GM21576 (cell line): ENCODE measurements around the gene PTPN21.
"Not testable (repeated sequence)": the region's sequence is repeated elsewhere in the genome, so short reads cannot be mapped to it uniquely, and the experiment has no call there.

Experiments
- ATAC-seq: cut with Tn5 transposase; IDR thresholded peaks from one replicate; pipeline ENCODE4 v1.9.1; 2021; ENCODE audit warnings: mild to moderate bottlenecking, moderate library complexity; ENCODE audit not compliant: unreplicated experiment

PTPN21 gene

DNA sequence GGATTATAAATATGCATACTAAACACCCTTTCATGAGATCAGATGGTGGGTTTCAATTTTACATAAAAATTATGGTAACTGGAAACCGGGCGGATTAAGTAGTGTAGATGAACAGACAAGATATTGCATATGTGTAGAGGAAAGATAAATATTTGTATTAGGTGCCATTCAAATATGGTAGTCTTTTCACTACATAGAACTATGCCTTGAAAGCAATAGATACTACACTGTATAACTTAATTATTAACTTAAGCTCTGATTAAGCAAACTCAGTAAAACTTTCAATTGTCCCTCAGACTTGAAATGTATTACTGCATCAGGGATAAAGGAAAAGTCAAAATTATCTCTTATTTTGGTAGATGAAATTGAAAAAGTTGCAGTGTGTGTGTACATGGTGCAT lies 1.9 kb downstream of the PTPN21 start:
- ATAC-seq, result no peak

DNA sequence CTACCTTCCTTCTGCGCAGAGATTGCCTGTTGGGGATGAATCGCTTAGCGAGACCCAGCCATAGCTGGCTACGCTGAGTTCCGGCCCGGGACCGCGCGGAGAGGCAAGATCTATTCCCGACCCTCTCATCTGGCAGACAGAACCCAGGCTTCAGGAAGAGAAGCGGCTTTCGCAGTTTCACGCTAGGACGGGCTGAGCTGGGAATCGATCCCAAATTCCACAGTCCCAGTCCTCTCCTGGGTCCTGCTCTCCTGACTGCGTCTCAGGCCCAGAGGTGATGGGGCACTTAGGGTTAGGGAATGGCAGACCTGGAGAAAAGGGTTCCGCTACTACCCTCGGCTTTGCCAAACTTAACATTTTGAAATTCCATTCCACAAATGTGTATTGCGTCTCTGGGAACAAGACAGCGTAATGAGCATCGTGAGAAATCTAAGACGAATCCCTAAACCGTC lies 2.8 kb downstream of the PTPN21 start:
- no peak for ATAC-seq

DNA sequence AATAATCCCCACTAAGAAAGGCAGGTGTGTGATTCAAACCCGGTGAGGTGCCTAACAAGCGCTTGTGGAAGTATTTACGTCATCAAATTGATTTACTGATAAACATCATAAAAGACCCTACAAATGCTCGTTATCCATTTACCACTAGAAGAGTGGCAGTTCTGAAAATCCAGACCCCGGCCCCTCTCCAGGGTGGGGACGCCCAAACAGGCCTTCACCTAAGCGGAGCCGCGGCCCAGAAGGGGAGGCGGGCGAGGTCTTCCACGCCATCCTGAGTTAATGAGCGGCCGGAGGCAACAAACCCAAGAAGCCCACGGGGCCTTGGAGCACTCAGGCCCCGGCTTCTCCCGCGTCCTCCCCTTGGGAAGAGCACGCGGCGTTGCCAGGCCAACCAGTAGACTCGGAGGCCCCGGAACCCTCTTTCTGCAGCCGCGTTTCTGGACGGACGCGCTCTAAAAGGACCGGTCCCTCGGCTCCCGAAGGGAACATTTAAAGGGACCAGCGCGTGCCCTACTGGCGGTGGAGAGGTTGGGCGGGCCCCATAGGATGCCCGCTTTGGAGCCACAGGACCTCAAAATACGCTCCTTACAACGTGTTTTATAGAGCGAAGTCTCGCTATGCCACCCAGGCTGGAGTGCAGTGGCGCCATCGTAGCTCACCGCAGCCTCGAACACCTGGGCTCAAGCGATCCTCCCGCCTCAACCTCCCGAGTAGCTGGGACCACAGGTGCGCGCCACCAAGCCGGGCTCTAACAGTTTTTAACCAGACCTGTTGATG lies 3.5 kb downstream of the PTPN21 start:
- ATAC-seq, result no peak

DNA sequence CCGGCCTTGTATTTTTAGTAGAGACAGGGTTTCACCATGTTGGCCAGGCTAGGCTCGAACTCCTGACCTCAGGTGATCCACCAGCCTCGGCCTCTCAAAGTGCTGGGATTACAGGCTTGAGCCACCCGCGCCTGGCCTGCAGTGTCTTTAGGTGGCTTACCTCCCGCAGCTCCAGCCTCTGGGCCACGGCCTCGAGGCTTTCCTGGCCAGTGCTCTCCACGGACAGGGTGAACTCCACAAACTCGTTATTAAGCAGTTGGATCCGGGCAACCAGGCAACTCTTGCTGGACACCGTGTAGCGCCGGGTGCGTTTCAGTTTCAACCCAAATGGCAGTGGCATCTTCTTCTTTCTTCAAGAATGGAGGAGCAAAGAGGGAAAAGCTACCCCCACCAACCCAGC lies 4.7 kb downstream of the PTPN21 start:
- ATAC-seq, result no peak

DNA sequence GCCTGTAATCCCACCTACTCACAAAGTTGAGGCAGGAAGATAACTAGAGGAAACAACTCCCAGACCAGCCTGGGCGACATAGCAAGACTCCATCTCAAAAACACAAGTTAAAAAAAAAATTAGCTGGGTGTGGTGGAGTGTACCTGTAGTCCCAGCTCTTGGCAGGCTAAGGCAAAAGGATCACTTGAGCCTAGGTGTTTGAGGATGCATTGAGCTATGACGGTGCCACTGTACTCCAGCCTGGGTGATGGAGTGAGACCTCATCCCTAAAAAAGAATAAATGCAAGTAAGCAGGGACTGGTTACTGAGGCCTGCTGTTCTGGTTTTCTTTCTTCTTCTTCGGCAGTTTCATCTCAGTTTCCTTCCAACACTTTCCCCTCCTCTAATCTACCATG lies 7.4 kb downstream of the PTPN21 start:
- ATAC-seq, result no peak

DNA sequence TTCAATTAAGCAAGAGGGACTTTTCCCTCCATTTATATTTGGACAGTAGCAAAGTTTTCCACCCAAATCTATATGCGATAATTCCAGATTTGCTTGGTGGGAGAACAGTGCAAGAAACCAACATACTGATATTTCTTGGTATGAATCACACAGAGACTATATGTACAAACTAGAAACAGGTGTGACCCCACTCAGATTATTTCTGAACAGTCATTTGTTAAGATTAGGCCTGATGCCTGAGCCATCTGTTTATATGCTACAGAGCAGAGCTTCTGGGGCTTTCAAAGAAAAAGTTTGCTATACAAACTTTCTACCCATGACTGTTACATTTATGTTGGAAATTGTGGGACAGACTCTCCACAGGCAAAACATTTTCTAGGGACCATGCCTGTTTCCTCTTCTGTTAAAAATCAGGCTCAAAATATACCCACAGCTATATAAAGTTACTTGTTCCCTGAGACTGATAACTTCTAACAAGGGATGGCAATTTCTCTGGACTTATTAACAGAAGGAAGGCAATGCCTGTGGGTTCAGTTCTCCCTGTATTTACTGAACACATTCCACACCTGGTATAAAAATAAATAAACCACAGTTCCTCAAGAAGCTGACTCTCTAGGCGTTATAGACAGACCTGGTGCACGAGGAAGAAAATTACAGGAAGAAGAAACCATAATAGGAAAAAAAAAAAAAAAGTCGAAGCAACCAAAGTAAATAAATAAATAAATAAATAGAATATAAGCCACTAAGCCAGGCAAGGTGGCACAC lies 8.0 kb downstream of the PTPN21 start:
- ATAC-seq, result no peak

DNA sequence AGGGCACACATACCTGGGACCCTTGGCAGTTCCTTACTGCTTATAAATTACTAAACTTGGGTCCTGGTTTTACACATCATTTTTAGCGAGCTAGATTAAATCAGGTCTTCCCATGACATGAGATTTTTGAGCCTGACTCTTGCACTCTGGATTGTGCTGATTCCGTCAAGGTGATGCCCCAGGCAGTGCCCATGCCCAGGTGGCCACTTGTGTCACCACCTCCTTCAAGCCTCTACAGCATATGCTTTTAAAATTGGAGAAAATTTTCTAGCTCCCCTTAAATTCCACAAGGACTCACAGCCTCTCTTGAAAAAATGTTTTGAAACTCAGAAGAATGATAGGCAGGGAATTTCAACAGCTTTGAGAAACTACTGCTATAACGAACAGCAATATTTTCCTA lies 9.6 kb downstream of the PTPN21 start:
- ATAC-seq, result no peak

DNA sequence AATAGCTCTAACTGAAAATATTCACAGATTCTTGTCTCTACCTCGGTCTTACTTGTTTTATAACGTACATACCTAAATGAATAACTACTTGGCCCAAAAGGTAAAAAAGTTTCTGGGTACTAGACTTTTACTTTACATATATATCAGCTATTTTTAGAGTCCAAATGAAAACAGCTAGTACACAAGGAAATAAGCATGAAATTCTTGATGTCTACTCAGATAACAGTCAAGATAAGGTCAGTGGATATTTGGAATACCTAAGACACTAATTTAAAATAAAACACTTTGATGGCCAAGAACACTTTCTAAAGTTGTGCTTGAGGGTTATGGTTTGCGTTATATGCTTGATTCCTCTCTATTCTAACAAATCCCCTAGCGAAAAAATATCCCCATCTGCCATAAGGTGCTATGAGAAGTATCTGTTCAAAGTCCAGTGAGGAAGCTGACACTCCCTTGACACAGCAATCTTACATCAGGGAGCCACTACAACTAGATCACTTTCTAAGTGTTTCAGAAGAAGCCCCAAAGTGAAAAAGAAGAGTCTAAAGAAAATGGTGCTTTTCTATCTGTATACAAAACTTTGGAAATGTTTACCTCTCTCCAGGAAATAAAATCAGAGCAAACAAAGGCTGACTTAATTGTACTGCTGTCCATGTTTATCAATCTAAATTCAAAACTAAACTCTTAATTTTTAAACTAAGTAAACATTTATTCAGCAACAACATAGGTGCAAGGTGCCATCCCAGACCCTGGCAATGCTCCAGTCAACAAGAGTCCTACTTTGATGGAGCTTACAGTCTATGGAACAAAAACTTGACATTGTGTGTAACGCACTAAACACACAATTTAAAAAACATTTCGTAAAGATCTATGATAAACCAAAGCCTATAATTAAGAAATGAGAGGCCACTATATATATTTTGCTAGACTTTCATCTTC lies 11.7 kb downstream of the PTPN21 start:
- ATAC-seq, result no peak

DNA sequence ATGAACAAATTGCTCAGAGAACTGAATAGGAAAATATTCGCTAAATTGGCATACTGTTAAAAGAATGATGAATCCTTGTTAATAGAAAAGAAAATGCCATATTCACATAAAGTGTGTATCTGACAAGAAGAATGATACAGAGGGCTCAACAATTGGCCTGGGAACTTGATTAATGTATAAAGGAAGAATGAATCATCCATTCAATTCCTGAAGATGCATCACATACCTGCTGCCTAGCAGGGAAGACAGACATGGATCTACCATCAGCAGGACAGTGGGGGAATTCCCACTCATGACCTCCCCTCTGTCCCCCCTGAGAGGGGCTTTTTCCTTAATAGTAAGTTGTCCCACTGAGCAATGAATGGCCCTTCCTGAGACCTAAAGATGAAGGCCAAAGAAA lies 13.5 kb downstream of the PTPN21 start:
- ATAC-seq, result no peak

DNA sequence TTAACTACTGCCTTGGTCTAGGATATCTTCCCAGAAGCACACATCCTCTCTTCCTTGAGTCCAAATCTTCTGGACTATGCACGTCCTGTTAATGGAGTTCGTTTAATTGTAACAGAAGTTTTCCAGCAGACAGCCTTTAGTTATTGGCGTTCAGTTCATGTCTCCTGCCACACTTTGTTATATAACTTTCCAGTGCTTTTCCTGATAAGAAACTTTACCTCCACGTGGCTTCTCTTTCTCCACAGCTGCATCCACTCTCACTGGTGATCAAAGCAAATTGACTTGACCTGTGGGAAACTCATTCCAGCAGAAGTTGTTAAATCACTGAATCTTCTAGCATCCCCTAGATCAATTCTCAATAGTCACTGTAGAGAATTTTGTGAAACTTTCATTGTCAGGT lies 19.0 kb downstream of the PTPN21 start:
- no peak for ATAC-seq

DNA sequence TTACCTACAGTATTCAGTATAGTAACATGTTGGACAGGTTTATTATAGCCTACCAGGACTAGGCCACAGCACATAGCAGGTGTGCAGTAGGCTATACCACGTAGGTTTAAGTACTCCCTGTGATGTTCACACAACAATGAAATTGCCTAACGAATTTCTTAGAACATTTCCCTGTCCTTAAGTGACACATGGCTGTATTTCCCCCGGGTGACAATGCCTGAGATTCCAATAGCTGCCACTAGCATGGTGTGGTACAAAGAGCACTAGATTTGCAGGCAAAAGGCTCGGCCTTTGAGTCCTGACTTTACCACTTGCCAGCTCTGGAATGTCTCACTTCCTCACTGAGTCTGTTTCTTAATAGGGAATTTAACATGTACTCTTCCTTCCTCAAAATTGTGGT lies 19.7 kb downstream of the PTPN21 start:
- ATAC-seq, result no peak

DNA sequence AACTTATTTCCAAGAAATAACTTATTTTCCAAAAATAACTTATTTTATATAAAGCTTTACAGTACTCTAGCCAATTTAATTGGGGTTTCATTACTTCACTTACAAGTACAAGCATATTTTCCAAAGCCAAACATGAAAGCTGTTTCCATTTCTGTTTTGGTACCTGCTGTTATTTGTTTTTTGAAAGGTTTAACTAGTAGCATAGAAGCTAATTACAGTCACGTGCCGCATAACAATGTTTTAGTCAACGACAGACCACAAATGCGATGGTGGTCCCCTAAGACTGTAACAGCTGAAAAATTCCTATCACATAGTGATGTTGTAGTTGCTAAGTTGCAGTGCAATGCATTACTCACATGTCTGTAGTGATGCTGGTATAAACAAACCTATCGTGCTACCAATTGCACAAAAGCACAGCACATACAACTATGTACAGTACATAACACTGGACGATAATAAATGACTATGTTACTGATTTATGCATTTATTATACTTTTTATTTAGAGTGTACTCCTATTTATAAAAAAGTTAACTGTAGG lies 21.7 kb downstream of the PTPN21 start:
- no peak for ATAC-seq

DNA sequence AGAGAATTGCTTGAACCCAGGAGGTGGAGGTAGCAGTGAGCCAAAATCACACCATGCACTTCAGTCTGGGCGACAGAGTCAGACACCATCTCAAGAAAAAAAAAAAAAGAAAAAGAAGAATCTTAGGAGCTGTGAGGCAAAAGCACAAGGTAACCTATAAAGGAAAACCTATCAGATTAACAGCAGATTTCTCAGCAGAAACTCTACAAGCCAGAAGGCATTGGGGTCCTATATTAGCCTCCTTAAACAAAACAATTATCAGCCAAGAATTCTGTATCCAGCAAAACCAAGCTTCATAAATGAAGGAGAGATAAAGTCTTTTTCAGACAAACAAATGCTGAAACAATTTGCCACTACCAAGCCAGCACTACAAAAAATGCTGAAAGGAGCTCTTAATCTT lies 24.9 kb downstream of the PTPN21 start:
- not testable (repeated sequence) for ATAC-seq

DNA sequence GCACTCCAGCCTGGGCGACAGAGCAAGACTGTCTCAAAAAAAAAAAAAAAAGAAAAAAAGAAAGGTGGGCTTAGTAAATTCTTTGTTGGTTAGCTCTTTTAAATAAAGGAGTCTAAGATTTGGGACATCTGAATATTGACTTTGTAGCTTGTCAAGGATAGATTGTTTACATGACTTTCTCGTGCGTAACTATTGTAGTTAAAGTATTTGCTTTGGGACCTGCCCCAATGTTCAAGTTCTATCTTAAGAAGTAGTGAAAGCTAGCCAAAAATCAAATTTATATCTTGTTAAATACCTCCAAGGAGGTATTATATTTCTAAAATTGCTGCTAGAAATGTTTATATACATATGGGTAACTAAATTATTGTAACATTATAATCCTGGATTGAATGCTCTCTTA lies 32.4 kb downstream of the PTPN21 start:
- ATAC-seq, result no peak

DNA sequence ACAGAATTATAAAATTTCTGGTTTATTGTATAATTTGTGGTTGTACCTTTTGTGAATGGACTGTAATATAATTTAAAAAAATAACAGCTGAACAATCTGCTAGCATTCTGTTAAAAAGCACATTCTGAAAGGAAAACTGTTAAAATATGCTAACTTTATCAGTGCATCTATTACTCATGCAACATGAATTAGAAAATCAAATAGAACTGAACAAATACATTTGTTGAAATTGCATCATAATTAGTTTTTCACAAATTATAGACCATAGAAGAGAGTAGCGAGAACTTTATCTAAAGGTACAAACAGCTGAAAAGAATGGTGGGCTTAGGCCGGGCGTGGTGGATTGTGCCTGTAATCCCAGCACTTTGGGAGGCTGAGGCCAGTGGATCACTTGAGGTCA lies 33.0 kb downstream of the PTPN21 start:
- no peak for ATAC-seq

DNA sequence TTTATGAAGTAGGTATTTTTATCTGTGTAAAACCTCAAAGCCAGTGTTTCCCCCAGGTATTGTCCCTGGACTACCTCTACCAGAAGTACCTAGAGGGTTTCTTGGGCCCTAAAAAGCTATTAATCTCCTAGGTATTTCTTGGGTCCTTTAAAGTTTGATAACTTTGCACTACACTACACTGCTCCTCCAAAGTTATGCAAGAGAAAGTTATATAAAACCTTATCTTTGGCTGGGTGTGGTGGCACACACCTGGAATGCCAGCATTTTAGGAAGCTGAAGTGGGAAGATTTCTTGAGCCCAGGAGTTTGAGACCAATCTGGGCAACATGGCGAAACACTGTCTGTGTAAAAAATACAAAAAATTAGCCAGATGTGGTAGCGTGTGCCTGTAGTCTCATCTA lies 34.9 kb downstream of the PTPN21 start:
- ATAC-seq, result no peak

DNA sequence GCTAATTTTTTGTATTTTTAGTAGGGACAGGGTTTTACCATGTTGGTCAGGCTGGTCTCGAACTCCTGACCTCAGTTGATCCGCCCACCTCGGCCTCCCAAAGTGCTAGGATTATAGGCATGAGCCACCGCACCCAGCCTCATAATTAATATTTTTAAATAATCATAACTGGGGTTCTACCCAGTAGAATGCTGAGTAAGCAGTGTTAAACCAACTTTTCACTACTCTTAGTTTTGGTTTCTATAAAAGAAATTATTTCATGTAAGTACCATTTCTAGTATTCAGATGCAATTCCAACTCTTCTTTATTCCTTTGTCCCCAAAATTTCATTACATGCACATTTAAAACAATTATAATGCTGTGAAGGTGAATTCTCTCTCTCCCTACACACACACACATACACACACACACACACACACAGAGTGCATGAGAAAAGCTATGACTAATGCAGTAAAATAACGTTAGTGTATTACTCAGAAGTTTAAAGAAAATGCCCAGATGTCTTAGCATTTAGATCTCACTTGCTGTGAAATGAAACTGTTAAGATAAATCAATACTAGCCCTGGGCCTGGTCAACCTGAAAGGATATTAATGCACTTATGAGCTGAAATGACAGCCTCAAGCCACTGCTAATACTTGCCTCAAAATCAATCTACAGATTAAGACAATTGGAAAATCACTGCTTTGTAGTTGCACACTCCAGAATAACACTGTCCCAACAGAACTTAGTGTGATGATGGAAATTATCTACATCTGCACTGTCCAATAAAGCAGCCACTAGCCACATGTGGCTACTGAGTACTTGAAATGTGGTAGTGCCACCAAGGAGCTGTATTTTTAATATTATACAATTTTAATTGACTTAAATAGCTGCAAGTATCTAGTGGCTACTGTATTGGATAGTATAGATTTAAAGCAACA lies 36.0 kb downstream of the PTPN21 start:
- ATAC-seq, result no peak

DNA sequence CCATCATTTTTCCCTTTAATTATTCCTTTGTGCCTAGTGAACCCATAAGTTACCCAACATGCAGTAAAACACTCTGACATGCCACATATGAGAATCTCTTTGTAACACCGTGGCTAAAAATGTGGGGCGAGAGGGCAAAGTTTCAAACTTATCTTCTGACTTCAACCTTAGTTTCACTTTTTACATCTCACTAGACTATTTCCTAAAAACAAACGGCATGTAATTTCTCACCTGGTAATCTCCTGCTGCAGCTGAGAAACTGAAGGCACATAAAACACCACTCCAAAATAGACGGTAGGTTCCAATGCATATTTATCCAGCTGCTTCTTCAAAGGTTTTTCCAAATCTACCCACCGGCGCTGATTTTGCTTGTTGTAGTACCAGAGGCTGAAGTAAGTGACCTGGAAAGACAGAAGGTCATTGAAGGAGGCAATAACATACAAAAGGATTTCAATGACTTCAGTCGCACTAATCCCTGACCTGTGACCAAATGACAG lies 37.9 kb downstream of the PTPN21 start:
- no peak for ATAC-seq

DNA sequence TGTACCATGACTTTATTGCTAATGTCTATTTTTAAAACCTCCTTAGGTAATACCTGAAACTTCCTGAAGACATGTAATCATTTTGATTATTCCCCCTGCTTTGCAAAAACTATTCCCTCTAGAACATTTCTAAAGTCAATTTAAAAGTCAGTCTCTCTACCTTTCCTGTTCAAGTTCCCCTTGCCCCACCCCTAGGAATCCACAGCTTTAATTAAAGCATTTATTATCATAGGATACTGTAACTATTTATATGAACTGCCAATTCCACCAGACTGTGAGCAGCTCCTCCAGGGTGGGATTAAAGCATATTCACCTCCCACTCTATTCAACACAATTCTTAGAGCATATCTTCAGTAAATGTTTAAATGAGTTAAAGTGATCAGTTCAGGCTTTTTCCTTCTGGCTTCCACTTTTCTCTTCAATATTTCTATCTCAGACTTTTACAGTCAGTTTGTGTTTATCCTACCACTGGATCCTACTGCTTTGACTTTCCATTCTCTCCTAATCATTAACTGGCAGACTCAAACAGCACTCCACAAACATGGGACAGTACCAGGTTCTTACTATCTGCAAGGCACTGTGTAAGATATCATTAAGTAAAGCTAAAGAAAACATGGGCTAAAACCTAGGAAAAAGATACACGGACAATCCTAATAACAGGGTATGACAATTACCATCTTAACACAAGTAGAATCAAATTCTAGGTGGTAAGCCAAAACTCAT lies 39.1 kb downstream of the PTPN21 start:
- ATAC-seq, result no peak
